Measurements from ENCODE around the gene PTOV1. TPM values are rescaled to one million over a fixed set of nuclear protein-coding genes. Genes with fewer than 3 reads are reported as not detected.

The PTOV1 gene
- total and polyA plus RNA-seq, 10 of the 15 experiments (the other 5 are each of a cell fraction or from before 2014, with no cell fraction given) = 3.2 to 83.5 (median 22.3) TPM

- Histone ChIP-seq H3K9me3 (replicated peaks; ENCODE audit: control insufficient read depth, insufficient read depth, low read length) (no peaks in the 10 kb centered on the region), H3K9ac (ENCODE audit: control insufficient read depth, insufficient read depth, low read length) (no peak overlapping the region), H3K4me3 (peak overlapping the region; percentile 45; the same call in 1 of the 2 replicates), H4K20me1 (ENCODE audit: control insufficient read depth, insufficient read depth) (no peaks in the 10 kb centered on the region), H3K4me2 (ENCODE audit: control insufficient read depth, insufficient read depth) (peak overlapping the region; percentile 71), H3K36me3 (ENCODE audit: control insufficient read depth in 2 of 2, insufficient read depth in 2 of 2, low read length in 1 of 2) (peaks cover 5 to 6% of the 10 kb centered on the region in 2 experiments), H3K27ac (ENCODE audit: control insufficient read depth, insufficient read depth) (peak overlapping the region; percentile 70), H3K79me2 (ENCODE audit: control insufficient read depth, insufficient read depth, low read length) (peaks cover 21% of the 10 kb centered on the region), H3K27me3 (replicated peaks in 1 of 2; ENCODE audit: control insufficient read depth in 2 of 2, insufficient read depth in 2 of 2, low read length in 1 of 2) (no peaks in the 10 kb centered on the region), H3K4me1 (ENCODE audit: control insufficient read depth, insufficient read depth, low read length) (peaks cover 26% of the 10 kb centered on the region), H2AFZ (ENCODE audit: control insufficient read depth, low read depth, low read length) (peak overlapping the region; percentile 25)
- under 1% methylated on average over 15 of the region's 15 CpGs for whole genome bisulfite sequencing (ENCODE audit: insufficient coverage, insufficient replicate concordance, low lambda C conversion rate, missing lambda C conversion rate)
- no peak for DNase-seq (ENCODE audit: low read depth, low spot score)
- SMC1A ChIA-PET (ENCODE audit: uncharacterized antibody, unreplicated experiment) = interaction anchor here (0.7 to 2.0 kb wide), 13 partner anchors 17 to 193 kb away, joined by 3 to 9 read pairs (median 5); partner anchors contain the start of genes AP2A1, ATF5, FUZ and NUP62
- no peak for FAIRE-seq
- intact Hi-C loops (cut with micrococcal nuclease; ENCODE audit: unreplicated experiment) = loop anchor here (5.0 kb wide), 2 partner anchors 102 to 192 kb away; partner anchors contain the start of genes AP2A1 and PRMT1
- RAD21 ChIA-PET (ENCODE audit: unreplicated experiment) = interaction anchor here (0.6 to 2.5 kb wide), 22 partner anchors 8 to 229 kb away, joined by 3 to 17 read pairs (median 5); partner anchors contain the start of genes AKT1S1, AP2A1, ATF5 and FUZ
- in situ Hi-C loops (cut with MboI) = no loop called here
- TF ChIP-seq RELB (IDR thresholded peaks at IDR 0.05; ENCODE audit: low read depth) (peak; percentile 69), ZZZ3 (IDR thresholded peaks at IDR 0.05; ENCODE audit: control insufficient read depth, insufficient read length, low read depth) (no peak), PKNOX1 (IDR thresholded peaks at IDR 0.05) (peak; percentile 74; the same call in 1 of the 2 replicates), ZSCAN29 (IDR thresholded peaks at IDR 0.05) (no peak), FOXK2 (IDR thresholded peaks at IDR 0.05) (no peak), DPF2 (IDR thresholded peaks at IDR 0.05) (no peak), NBN (IDR thresholded peaks at IDR 0.05) (0 out of 2 replicates have a peak, but pooled peaks have one; percentile 12), POLR2A (IDR thresholded peaks at IDR 0.05; ENCODE audit: low read depth, low read length) (0 out of 2 replicates have a peak, but pooled peaks have one; percentile 9), YY1 (IDR thresholded peaks at IDR 0.05; ENCODE audit: low read depth, low read length) (0 out of 2 replicates have a peak, but pooled peaks have one; percentile 12), ATF7 (IDR thresholded peaks at IDR 0.05; ENCODE audit: low read depth) (0 out of 2 replicates have a peak, but pooled peaks have one; percentile 42), NFYA (IDR thresholded peaks at IDR 0.05; ENCODE audit: borderline replicate concordance, low read depth, low read length) (no peak), EZH2 (IDR thresholded peaks at IDR 0.05; ENCODE audit: borderline replicate concordance, control insufficient read depth, low read depth, low read length) (no peak), TCF3 (IDR thresholded peaks at IDR 0.05; ENCODE audit: borderline replicate concordance, insufficient read depth, low read depth, low read length) (0 out of 2 replicates have a peak, but pooled peaks have one; percentile 6), LARP7 (IDR thresholded peaks at IDR 0.05) (peak; percentile 33; the same call in 1 of the 2 replicates), ZNF207 (IDR thresholded peaks at IDR 0.05; ENCODE audit: borderline replicate concordance) (no peak)
- POLR2A ChIA-PET = interaction anchor here (0.6 to 1.7 kb wide), 34 partner anchors 10 to 415 kb away, joined by 3 to 30 read pairs (median 4); partner anchors contain the start of genes AP2A1, ATF5, FUZ and IL4I1
- no TSS peak for BruUV-seq (replicated peaks)
- peak; percentile 20 for ATAC-seq
- CTCF ChIA-PET = interaction anchor here (0.8 to 1.4 kb wide), 9 partner anchors 8 to 190 kb away, joined by 3 to 6 read pairs (median 4); partner anchors contain the start of genes AKT1S1, MED25, PTOV1 and TBC1D17
Measured at GRCh38 chr19:49869009-49869483, 18.1 kb downstream of the PTOV1 start.

Data from GM12878 (cell line).